MM.1S (cell line): ENCODE data around the gene COL11A2.

Experiments used
- EZH2 ChIP-seq: fragments of 300-600 bp; sonication (generic); optimal IDR thresholded peaks from 2 replicates; pipeline ENCODE3; 2017; ENCODE audit warnings: low read depth, mild to moderate bottlenecking, antibody characterized with exemption, low read length, mixed read lengths
- EZH2phosphoT487 ChIP-seq: fragments of 300-600 bp; sonication (generic); IDR thresholded peaks from 2 replicates; pipeline ENCODE4 v1.6.1; 2018; ENCODE audit warnings: antibody characterized with exemption, low read length
- TF ChIP-seq, protein P1 (sequence below): fragments of 300-600 bp; sonication (generic); IDR thresholded peaks from 2 replicates; pipeline ENCODE4 v1.5.1; 2016; ENCODE audit warnings: antibody characterized with exemption, low read length, mixed read lengths

DNA sequence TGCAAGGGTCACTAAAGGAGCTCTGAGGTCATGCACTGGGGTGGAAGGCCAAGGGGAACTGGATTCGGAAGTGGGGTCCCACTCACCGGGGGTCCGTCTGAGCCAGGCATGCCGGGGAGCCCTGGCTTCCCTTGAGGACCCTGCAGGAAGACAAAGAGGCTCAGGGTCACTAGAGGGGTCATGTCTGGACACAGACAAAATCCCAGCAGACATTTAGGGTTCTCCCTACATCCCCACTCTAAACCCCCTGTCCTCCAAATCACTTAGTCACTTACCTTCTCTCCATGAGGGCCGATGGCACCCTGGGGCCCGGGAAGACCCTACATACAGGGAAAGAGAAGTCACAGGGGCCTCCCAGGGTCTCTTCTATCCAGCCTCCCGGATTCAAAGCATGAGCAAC, 15.4 kb downstream of the COL11A2 start:
- TF ChIP-seq, protein P1, sequence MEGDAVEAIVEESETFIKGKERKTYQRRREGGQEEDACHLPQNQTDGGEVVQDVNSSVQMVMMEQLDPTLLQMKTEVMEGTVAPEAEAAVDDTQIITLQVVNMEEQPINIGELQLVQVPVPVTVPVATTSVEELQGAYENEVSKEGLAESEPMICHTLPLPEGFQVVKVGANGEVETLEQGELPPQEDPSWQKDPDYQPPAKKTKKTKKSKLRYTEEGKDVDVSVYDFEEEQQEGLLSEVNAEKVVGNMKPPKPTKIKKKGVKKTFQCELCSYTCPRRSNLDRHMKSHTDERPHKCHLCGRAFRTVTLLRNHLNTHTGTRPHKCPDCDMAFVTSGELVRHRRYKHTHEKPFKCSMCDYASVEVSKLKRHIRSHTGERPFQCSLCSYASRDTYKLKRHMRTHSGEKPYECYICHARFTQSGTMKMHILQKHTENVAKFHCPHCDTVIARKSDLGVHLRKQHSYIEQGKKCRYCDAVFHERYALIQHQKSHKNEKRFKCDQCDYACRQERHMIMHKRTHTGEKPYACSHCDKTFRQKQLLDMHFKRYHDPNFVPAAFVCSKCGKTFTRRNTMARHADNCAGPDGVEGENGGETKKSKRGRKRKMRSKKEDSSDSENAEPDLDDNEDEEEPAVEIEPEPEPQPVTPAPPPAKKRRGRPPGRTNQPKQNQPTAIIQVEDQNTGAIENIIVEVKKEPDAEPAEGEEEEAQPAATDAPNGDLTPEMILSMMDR: no peak
- no peak for TF ChIP-seq EZH2
- no peak for TF ChIP-seq EZH2phosphoT487
